GM12873 (cell line): ENCODE measurements around the gene ZRANB2.

Experiments
- TF ChIP-seq, protein P1 (sequence below): IDR thresholded peaks from 2 replicates; pipeline ENCODE4 v1.5.1; 2012; ENCODE audit warnings: low read depth, mild to moderate bottlenecking, moderate library complexity, low read length, control low read depth; ENCODE audit not compliant: insufficient read depth; ENCODE audit errors: missing control alignments

The ZRANB2 gene

DNA sequence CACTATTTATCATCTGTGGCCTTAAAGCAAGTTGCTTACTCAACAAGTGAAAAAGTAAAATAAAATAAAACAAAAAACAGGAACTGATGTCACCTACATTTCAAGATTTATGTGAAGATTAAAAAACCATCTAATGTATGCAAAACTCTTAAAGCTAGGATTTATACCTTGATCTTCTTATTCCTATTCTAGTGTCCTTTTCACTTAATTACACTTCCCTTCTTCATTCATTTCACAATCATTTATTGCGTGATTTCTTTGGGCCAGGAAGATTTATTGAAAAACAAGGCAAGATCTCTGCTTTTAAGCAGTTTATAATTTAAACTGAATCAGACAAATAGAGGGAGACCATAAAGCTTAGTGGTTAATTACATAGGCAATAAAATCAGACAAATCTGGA is 51.9 kb downstream of the ZRANB2 start:
- TF ChIP-seq, protein P1, sequence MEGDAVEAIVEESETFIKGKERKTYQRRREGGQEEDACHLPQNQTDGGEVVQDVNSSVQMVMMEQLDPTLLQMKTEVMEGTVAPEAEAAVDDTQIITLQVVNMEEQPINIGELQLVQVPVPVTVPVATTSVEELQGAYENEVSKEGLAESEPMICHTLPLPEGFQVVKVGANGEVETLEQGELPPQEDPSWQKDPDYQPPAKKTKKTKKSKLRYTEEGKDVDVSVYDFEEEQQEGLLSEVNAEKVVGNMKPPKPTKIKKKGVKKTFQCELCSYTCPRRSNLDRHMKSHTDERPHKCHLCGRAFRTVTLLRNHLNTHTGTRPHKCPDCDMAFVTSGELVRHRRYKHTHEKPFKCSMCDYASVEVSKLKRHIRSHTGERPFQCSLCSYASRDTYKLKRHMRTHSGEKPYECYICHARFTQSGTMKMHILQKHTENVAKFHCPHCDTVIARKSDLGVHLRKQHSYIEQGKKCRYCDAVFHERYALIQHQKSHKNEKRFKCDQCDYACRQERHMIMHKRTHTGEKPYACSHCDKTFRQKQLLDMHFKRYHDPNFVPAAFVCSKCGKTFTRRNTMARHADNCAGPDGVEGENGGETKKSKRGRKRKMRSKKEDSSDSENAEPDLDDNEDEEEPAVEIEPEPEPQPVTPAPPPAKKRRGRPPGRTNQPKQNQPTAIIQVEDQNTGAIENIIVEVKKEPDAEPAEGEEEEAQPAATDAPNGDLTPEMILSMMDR: no peak

DNA sequence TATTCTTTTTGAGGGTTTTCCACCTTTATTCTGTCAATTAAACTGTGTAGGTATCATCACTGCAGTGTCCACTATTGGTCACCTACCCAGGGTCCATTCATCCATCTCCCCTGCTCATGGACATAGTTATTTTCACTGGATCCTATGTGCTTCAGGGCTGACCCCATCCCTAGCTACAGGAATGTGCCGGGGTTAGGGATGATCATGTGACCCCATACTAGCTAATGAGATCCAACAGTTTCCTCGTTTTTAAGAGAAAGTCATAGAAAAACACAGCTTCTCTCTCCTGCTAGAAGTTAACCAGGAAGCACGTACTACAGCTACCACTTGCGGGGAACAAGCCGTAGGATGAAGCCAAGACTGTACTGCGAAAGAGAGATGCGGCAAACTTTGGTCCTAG is 52.8 kb downstream of the ZRANB2 start:
- TF ChIP-seq, protein P1: no peak

DNA sequence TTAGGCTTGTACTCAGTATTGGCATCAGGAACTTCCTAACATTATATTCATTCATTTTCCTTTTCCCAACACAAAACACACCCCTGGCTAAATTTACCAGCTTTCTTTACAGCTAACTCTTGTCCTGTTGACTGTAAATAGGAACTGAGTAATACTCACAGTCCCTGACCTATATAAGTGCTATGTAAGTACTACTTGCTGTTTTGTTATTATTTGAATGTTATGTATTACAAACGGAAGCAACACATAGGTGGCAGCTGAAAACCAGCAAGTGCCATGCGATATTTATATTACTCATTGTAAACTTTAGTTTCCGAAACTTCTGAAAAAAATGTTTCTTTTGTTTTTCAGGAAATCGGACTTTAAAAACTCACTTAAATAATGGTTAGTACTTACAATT is 54.7 kb downstream of the ZRANB2 start:
- TF ChIP-seq, protein P1: no peak

DNA sequence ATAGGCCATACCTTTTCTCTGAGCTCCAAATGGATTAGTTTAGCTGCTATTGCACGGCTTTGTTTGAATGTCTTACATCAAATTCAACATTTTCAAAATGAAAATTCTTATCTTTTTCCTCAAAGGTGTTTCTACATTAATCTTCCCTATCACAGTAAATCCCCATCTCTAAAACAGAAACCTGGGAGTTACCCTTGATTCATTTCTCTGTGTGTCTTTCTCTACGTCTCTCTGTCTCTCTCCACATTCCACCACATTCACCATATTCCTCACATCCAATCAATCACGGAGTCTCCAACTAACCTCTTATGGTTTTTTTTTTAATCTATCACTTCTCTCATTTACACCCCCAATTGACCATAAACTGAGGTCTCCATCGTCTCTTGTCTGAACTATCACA is 57.3 kb downstream of the ZRANB2 start:
- TF ChIP-seq, protein P1: no peak

DNA sequence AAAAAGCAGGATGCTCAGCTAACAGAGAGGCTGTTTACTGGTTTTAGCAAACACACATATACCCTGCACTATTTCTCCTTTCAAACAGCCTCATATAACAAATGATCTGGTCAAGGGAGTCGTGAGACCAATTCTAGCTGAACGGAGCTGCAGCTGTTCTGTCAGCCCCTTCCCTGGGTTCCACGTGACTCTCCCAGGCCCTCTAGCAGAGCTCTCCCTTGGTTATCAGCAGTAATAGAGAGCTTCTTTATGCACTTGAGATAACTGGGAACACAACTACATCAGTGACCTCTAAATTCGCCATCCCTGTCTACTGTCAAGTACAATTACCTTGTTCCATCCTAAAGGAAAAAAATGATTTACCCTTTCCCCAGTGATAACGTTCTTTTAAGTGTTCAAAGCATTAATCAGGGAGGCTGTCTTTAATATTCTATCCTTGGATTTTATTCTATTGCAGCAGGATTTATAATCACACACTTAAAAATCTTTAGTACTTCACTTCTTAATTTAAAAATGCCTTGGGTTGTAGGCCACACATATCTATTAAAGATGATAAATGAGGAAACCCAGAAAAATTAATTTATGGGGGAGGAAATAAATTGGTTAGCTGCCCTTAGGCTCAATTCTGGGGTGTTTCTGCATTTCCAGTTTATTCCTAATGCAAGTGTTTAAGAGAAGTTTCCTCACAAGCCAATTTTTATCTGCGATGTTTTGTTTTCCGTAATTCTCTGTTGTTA is 61.4 kb downstream of the ZRANB2 start:
- TF ChIP-seq, protein P1: no peak

DNA sequence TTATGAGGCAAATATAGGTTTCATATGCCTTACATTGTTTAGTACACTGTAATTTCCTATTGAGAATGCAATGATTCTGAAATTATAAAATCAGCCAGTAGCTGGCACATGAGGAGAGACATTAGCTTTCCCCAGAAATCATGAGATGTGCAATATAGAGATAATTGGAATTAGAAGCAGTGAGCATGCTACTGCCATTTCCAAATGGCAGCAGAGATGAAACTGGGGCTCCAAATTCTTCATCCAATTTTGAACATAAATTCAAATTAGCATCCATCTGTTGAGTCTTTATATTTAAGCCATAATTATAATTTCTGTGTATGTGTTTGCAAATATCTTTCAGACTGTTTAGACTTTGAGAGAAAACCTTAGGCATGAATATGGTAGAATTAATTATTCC is 62.0 kb downstream of the ZRANB2 start:
- TF ChIP-seq, protein P1: no peak

DNA sequence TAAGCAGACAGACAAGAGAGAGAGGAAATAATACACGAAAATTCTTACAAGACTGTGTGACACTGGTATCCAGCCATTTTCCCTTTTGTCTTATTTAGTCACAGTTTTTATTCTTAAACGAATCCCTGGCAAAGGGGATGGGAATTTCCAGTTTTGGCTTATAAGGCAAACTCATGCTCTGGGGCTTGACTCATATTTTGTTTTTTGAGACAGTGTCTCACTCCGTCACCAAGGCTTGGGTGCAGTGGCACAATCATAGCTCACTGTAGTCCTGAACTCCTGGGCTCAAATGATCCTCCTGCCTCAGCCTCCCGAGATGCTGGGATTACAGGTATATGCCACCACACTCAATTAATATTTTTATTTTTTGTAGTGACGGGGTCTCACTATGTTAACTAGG is 65.1 kb downstream of the ZRANB2 start:
- TF ChIP-seq, protein P1: no peak
